ENCODE data around the gene RBM17.

- TF ChIP-seq JUNB (IDR thresholded peaks at IDR 0.05), result no peak
- no peak for TF ChIP-seq MEF2A (IDR thresholded peaks at IDR 0.05; ENCODE audit: insufficient read depth, low read depth, low read length)
Observed at GRCh38 chr10:6039711-6040110, 49.1 kb upstream of the RBM17 start.
